Glomerular visceral epithelial cell (primary cell): Measurements from ENCODE around the gene ZHX3.
A peak's percentile ranks its signal among the peaks of the same experiment; 100 is the strongest.

Experiments
- DNase-seq: peaks from one replicate; pipeline ENCODE4 v3.0.0-alpha.2; 2016; ENCODE audit errors: extremely low spot score

ZHX3 gene

DNA sequence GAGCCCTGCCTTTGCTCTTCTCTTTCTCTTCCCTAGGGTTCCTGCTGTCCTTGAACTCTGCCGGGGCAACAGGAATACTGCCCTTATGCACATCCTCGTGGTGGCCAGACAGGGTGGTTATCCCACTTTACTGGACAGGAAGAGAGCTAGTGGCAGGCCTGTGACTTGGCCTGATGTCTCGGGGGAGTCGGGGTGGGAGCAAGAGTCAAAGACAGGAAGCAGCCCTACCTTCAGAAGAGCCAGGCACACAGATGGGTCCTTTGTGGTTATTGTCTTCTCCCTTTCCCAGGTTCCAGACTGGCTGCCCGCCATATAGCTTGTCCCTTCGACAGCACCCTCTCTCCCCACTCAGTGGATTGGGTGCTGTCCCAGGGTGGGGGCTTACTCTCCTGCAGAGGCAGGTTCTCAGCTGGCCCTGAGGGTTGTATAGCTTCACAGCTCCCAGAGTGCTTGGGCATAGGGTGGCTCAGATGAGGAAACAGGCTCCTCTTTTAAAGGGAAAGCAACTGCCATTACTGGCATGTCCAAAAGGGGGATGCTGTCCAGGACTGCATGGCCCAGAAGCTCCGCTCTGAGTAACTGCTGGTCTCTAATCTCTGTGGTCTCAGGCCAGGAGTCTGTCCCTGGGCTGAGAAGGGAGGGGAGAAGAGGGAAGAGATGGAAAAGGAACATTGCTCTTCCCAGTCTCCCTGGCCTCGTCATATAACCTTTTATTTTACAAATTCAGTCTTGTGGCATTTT, 162.9 kb downstream of the ZHX3 start:
- DNase-seq = no peak

DNA sequence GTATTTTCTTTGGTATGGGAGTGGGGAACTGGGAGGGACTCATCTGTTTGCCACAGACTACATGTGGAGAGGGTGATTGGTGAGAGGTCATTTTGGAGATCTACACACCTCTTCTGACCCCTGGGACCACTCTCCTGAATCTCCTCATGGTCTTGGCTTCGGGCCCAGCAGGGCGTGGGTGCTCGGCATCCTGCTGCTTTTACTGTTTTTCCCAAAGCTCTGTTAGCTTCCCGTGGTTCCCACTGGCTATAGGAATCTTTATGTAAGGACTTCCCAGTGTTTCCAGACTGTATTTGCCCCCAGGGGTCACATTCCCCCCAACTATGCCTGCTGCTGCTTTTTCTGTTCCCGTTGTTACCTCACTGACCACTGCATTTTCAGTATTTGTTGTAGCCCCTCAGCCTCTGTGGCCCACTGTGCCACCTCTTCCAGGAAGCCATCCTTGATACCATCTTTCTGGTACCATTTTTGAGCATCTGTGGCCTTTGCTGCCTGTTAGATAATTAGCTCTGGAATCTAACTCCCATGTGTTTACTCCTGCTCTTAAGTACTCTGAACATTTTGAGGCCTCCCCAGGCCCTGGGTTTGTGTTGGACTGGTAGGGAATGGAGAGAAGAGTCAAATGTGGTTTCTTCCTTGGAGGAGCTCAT, 165.3 kb downstream of the ZHX3 start:
- DNase-seq = no peak

DNA sequence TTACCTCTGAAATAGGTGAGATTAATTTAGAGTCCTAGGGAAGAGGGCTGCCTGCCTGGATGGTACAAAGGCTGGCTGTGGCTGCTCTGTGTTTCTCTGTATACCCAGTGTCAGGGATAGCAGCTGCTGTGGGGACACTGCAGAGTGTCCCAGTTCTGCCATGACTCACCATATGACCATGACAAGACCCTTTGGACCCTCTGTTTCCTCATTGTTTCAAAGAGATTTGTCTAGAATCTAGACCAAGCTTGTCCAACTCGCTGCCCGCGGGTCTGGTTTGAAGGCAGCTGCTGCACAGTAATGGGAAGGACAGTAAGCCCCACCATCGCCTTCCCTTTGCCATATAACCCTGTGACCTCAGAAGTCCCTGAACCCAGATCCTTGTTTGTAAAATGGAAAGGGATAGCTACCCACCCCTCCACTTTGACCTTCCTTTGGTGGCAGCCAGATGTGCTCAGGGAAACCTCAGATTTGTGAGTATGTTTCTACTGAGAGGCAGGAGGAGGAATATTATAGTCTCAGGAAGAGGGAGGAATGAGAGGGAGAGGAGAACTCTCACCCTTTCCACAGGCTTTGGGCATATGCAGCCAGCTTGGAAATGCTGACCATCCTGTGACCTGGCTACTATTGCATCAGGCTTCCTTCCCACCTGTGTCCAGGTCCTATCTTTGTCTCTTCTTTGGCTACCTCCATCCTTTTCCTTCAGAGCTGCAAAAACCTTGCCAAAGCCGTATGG, 166.2 kb downstream of the ZHX3 start:
- no peak for DNase-seq

DNA sequence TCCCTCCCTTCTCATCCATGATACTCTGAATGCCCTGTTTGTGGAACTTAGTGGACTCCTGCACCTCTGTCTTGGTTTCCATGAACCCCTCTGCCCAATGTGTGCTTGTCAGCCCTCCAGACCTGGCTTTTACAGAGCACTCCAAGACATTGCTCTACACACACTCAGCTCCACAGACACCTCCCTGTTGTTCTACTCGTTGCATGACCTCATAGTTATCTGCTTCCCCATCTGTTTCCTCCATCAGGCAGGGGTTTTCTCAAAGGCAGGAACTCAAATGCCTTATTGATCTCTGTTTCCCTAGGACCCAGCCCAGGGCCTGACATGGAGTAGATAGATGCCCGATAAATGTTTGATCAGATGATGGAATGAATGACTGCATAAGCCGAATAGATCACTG, 166.9 kb downstream of the ZHX3 start:
- DNase-seq = no peak

DNA sequence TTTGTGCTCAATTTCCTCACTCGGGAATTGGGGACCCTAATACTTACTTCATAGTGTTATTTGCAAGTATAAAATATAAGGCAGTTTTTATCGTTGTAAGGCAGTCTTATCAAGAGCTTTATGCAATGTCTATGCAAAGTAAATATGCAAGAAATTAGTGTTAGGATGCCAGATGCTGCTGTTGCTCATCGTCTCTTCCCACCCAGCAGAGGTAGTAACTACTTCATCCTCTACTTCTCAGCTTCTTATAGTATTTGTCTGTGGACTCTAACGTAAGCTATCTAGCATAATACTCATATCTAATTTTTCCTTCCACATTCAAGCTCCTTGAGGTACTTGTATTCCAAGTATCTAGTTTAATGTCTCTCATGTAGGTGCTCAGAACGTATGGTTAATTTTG, 168.6 kb downstream of the ZHX3 start:
- no peak for DNase-seq

DNA sequence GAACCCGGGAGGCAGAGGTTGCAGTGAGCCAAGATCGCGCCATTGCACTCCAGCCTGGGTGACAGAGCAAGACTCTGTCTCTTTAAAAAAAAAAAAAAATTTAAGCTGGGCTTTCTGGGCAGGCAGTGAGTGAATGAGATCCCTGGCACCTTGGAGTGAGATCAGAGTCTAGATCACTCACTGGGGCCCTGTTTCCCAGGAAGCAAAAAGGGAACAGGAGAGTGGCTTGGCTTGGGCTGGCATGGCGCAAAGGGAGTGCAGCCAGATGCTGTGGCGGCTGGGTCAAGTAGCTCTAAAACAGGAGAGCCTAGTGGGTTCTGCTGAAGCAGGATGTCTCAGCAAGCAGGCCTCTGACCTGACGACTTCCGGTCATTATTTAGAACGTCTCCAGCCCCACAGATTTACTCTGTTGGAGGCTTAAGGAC, 169.8 kb downstream of the ZHX3 start:
- no peak for DNase-seq

DNA sequence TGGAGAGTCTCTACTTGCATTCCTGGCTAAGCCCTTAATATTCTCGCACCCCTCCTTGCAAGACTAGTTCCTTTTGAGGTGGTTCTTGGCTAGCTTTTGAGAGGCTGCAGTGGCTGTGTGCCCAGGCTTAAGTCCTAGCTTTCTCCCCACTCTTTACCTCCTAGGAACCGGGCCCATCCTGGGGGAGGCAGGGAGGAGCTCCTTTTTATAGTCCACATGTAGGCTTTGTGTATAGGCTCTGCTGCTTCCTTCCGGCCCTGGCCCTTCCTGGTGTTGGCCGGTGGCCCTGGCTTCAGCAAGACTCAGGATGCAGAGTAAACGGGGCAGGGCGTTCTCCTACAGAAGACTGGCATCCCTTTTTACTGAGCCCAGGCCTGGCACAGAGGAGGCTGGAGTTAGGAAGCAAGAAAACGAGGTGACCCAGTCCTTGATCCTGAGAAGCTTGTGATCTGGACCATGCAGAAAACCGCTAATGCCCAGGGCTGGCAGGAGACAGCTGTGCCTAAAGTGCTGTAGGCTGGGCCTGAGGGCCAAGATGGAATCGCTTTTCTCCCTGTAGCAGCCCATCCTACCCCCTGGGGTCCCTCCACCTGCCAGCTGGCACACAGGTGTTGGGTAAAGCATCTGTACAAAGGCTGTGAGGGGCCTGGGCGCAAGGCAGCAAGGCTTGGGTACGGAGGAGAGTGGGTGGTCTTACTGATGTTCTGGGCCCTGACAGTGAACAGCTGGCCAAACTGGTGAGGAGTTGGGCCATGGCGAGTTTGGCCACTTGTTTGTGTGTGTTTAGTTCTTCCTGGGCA, 171.5 kb downstream of the ZHX3 start:
- DNase-seq = no peak

DNA sequence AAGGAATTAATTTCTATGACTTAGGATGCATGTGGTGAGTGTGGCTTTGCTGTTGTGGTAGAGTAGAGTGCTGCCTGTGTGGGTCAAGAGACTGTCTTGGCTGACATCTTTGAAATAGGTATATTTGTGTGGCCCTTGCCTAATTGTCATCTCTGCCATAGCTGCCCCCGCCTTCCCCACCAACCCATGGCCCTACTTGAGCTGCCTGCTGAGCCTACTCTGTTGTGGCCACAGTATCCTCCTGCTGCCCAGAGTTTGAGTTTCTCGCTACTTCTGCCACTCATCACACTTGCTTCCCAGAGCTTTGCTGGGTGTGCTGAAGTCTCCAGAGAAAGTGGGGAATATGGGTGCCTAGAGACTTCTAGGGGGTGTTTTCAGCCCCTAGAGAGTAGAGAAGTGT, 172.2 kb downstream of the ZHX3 start:
- no peak for DNase-seq

DNA sequence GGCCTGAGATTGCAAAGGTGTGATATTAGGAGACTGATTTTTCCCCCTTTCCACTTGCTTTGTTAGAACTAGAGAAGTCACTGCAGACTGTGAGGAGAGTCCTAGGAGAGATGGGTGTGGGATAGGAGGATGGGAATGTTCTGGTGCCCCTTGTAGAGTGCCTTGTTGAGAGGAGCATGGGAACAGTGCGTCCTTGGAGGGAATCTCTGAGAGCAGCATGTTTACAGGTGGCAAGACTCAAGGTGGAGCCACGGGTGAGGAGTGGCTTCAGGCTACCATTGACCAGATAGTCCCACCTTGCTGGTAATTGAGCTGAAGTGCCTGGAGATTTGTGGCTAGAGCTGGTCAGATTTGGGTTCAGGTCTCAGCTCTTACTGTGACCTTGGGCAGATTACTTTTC, 174.2 kb downstream of the ZHX3 start:
- DNase-seq = no peak

DNA sequence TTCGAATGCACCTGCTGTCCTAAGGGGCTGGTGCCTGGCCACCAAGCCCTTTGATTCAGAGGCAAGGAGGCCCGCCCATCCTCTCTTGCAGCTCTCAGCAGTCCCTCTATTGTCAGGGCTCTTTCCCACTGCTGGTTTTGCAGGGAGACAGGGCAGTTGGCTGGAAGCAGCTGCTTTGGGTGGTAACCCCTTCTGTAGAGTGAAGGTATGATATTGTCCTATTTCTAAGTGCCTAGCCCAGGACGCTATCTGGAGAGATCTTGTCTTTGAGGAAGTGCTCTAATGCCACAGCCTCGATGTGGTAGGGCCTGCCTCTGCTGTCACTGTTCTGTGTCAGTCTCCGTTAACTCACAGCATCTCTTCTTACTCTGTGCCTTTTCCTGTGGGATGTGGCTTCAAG, 174.6 kb downstream of the ZHX3 start:
- DNase-seq = no peak

DNA sequence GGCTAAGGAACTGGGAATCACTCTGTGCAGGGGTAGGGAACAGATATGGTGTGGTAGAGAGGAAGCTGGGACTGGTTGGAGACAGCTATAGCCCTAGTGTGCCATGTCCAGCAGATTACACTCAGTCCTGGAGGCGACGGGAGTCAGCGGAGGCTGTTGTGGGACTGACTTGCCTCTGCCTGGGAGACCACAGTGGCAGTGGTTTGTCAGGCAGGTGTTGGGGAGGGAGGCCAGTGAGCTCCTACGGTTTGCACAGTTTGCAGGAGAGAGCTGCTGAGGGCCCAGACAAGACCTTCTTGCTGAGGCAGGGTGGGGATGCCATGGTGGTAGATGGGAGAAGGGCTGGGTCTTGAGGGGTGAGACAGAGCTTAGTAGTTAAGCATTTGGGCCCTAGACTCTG, 175.3 kb downstream of the ZHX3 start:
- DNase-seq = no peak

DNA sequence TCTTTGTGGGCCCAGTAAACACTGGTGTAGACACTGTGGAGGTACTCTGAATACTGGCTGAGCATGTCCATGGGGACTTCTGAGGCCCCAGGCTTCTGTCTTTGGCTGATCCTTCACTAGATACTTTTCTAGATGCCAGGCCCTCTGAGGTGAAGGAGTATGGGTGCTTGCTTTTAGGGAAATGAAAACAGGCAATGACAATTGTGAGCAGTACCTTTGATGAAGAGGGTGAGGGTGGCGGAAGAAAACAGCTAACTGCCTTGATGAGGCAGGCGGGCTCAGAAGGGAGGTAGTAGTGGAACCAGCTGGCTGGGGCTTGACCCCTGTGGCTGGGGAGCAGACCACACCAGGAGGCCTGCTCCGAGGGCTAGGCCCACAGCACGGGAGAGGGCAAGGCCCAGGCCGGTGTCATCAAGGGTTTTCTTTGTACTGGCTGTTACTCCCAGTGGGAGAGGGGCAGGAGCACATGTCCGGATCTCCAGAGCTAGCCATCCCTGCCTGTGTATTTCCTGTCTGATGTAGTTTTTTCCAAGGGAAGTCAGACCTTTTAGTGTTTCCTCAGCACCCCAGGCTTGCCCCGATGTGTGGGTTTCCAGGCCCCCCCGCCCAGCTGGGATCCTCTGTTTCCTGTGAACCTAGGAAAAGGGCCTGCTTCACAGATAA, 176.2 kb downstream of the ZHX3 start:
- peak; percentile 46 for DNase-seq

DNA sequence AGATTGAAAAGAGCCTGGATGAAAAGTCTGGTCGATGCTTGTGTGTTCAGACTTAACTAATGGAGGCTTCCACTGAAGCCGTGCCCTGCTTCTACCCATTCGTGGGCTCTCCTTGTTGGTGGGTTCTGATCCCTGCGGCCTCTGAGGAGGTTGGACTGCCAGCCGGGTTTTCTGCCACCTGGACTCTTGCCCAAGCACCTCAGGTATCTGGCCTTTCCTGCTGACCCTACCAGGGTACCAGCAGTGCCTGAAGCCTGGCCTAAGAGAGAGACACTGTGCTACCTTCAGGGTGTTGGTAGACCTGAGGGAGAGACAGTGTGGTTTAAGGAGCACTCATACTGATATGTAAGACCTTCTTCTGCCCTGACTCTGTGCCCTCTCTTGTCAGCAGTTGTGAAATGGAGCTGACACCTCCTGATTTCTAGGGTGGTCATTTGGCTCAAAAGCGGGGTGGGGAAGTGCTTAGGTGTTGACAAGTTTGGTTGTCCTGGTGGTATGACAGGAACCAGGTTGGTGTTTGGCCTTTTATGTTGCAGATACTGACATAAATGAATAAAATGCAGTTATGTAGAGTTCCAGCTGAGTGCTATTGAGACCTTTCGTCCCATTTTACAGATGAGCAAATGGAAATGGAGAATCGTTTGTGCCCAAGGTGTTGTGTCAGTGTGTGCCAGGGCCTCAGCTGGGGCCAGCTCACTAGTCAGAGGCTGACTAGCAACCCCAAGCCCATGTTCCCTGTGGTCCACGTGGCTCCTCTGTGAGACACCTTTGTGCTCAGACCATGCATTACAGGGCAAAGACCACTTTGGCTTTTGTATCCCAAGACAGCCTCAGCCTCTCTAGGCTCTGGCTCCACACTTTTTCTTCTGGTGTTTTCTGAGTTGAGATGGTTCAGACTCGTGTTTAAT, 177.1 kb downstream of the ZHX3 start:
- no peak for DNase-seq

DNA sequence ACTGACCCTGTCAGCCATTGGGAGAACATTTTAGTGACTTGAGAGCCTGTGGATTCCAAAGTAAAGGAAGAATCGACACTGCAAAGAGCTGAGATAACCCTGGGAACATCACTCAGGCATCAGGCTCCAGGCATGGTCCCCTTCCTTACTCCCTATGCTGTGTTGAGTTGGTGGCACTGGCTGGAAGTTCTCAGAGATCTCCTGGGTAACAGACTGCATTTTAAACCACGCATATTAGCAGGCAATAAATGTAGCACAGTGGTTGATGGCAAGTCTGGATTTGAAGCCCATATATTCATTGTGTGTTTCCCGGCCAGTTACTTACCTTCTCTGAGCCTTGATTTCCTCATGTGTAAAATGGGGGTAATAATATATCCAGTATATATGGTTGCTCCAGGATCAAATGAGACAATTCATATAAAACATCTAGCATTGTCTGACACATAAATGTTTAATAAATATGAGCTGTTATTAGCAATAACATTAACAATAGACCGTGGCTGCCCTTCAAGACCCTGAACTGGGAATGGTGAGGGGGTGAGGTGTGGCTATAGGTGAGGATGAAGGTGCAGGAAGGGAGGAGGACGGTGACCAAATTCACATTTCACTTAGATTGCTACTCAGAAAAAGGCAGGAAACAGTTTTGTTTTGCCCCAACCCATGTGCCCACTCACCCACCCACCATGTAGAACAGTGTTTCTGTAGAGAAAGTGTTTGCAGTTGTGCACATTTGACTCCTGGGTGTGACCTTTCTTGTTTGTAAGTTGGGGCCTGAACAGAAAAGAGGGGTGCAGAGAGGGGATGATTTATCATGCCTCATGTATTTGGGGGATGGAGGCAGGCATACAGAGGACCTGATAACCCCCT, 178.1 kb downstream of the ZHX3 start:
- no peak for DNase-seq

DNA sequence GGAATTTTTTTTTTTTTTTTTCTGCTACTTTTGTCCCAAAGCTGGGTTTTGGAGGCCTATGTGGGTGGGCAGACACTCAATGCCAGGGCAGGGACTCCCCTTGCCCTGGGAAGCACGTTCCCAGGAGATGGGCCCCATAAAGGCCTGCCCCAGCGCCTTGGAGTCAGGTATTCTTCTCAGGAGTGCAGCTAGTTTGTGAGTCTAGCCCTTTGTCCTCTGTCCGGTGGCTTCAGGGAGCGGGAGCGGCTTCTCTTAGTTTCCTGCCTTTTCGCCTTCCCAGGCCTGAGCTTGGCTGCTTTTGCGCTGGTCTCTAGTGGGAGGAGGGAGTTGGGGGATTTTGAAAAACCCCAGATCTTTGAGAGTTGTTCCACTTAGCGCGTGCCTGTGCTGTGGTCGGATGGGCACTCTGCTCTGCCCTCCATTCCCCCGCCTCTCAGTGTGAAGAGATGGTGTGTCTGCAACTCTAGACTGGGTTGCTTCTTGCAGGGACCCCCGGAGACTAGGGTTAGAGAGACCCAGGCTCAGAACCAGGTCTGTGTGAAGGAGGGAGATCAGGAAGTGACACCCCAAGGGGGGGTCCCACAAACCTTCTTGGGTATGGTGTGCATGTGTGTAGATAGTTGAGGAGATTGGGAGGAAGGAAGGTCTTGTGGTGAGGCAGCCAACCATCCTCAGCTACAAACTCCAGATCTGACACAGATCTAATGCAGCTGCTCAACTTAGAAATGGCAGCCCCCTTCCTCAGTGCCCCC, 178.9 kb downstream of the ZHX3 start:
- DNase-seq = peak; percentile 32

DNA sequence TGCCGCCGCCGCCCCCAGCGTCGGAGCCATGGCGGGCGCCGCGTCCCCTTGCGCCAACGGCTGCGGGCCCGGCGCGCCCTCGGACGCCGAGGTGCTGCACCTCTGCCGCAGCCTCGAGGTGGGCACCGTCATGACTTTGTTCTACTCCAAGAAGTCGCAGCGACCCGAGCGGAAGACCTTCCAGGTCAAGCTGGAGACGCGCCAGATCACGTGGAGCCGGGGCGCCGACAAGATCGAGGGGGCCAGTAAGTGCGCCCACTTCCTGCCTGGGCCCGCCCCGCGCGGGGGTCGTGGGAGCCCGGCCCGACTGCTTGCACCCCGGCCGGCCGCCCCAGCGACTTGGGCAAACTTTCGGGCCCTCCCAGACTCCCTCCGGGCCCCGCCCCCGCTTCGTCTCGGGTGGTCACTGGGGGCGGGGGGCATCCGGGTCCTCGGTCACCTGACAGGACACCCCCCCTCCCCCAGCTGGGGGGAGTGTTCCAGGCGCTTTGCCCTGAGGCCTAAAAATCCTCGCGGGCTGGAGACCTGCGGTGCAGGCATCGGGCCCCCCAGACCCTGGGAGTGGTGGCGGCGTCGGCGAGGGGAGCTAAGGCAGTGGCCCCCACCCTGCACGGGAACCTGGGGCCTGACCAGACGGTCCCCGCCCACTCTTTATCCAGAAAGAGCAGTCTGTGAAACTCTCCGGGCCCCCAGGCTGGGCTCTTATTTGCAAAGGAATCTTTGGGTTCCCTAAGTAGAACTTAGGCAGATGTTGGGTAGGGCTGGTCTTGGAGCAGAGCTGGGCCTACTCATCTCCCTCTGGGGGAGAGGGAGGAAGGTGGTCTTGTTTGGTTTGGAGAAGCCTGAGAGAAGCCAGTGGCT, 179.7 kb downstream of the ZHX3 start:
- DNase-seq = peak; percentile 73

DNA sequence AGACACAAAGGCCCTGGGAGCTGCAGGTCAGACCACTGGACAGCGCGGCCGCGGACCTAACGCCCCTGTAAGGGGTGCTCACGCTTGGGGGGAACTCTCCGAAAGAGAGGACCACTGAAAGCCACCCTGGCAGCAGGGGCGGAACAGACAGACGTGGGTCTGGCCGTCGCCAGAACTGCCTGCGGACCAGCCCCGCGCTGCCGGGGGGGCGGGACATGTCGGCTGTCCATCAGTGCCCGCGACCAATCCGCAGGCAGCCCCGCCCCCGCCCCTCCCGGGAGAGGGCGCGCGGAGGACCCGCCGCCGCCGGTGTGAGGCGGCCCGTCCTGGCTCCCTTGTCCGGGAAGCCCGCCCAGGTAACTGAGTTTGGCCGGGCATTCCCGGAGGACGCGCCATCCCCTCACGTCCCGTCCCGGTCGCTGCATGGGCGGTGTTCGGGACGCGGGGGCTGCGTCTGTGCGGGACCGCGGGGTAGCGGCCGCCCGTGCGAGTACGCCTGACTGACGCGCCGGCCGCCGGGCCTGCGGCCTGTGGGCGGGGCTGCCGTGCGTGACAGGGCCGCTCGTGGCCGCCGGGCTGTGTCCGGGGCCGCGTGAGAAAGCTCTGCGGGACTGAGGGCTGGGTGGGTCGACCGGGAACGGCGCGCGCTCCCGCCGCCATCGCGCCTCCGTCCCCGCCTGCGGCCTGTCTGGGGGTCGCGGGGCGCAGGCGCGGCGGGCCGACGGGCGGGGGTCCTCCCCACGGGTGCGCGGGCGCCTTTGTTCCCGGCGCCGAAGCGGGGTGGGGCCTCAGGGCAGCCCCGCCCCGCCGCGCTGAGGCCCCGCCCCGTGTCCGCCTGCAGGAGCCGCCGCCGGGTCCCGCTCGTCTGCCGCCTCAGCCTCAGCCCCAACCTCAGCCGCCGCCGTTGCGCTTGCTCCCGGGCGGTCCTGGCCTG, 180.6 kb downstream of the ZHX3 start, which contains the start of gene PLCG1:
Gene PLCG1, plus strand, starts transcription at position 864 of the 934 bp plus-strand sequence. CDS start 99 bp downstream, outside the sequence.
- peak; percentile 88 for DNase-seq
